ENCODE data around the gene ARID1A.

The ARID1A gene

DNA sequence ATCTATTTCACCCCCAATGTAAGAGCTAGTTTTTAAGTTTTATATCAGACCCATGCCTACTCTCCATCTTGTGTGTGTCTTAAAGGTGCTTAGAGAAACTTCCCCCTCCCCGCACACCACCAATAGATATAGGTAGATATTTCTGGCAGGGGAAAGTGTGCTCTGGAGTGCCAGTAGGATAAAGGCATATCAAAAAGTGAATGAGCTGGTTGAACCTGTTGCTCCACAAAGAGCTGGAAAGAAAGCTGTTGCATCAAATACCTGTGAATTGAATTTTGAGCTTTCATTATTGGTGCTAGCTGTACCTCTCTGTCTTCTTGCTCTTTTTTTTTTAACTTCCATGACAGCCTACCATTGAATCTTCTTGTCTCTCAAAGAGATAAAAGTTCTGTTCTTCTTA lies 32.8 kb downstream of the ARID1A start:
- DNase-seq = no peak

DNA sequence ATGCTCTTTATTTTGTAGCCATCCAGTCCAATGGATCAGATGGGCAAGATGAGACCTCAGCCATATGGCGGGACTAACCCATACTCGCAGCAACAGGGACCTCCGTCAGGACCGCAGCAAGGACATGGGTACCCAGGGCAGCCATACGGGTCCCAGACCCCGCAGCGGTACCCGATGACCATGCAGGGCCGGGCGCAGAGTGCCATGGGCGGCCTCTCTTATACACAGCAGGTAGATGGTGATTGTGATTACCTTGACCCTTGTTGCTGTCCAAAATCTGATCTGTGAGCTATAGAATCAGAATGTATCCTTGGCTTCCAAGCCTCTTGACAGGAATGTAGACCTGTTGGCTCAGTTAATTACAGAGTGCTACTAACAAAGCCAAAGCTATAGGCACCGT lies 33.8 kb downstream of the ARID1A start:
- DNase-seq = no peak

DNA sequence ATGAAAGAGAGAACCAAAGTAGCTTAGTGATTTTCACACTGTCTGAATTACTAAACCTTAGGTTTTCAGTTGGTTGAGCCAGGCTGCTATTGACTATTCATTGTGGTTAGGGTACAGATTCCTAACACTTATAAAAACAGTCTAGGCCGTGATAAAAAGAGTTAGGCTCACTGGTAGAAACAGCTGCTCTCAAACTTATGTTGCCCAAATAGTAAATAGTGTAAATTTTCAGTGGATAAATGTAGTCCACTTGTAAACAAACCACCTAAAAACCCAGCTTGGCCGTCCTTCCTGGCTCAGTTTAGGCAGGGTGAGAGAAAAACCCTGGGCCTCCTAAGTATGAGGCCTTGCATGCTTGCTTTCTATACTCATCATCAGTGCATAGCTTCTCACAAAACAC lies 34.9 kb downstream of the ARID1A start:
- DNase-seq = no peak

- no peak for DNase-seq
These were observed 35.6 kb downstream of the ARID1A start for GRCh38 chr1:26731233-26731902.

- no peak for DNase-seq
These were observed 37.6 kb downstream of the ARID1A start for GRCh38 chr1:26733392-26733791.

- peak; percentile 58 for DNase-seq
These were observed 38.2 kb downstream of the ARID1A start for GRCh38 chr1:26733982-26734381.

- DNase-seq = no peak
These were observed 38.8 kb downstream of the ARID1A start for GRCh38 chr1:26734501-26735058.

- peak; percentile 86 for DNase-seq
These were observed 43.6 kb downstream of the ARID1A start for GRCh38 chr1:26739329-26739914.

- DNase-seq = no peak
These were observed 44.3 kb downstream of the ARID1A start for GRCh38 chr1:26740023-26740634.

GRCh38 chr1:26740952-26741351 lies 45.1 kb downstream of the ARID1A start:
- DNase-seq = no peak

DNA sequence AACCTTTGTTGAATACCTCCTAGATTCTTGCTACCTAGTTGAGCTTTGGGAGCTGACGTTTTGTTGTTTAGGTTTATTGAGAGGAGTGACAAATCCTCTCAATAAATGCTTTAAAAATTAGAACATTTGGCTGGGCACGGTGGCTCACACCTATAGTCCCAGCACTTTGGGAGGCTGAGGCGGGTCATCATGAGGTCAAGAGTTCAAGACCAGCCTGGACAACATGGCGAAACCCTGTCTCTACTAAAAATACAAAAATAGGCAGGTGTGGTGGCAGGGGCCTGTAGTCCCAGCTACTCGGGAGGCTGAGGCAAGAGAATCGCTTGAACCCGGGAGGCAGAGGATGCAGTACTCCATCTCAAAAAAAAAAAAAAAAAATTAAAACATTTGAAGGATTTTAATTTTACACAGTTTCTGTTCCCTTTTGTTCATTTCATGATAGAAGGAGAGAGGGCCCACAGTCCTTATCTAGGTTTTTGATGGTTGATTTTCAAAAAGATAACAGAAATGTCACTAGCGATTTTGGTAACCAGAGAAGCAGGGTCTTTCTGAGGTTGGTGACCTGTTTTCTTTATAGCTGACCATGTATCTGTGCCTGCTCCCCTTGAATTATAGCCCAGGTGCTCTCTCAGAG lies 47.7 kb downstream of the ARID1A start:
- DNase-seq = no peak

DNA sequence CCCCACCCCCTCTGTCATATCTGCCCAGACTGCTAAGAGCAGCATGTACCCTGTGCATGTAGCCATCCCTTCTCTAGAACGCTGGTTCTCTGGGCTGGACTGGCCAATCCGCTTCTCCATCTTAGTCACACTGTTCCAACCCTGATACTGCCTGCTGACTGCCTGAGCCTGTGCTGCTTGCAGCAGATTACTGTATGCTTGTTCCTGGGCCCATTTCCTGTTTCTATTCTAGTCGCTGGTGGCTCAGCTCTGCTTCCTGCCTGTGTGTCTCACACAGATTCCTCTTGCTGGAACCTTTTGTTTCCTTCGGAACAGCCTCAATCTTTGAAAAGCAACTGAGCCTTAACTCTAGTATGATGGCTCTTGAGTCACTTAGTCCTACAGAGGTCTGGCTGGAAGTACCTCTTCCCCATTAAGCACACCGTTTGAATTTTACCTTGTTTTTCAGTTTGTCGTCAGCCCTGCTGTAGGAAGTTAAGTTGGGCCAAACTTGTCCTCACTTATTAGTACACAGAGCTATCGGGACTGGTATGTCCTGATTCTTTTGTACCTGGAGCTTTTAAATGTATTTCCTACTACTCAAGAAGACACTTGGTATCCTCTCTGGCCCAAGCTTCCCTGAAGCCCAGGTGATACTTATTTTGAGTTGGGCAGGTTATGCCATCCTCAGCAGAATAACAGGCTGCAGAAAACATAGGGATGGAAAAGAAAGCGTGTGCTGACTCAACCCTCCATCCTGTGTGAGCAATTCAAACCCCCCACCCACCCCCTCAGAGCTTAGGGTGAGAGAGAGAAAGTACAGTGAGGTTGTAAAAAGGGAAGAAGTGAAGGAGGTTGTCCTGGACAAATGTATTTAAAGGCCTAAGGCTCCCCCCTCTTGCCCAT lies 48.5 kb downstream of the ARID1A start:
- DNase-seq = peak; percentile 96

DNA sequence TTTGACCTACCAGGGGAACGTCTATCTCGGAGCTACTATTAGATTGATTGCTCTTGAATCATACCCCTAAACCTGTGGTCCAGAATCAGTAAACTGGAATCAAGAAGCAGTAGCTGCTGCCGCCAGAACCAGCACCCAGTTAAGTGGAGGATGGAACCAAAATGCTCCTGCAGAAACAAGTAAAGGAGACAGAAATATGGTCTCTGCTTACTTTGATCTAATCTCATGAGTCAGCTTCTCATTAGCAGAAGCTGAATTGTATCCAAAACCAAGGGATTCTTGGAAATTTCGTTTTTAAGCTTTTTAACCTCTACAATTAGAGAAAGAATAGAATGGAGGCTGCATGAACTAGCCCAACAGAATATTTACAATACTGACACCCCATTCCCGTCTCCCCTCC lies 49.4 kb downstream of the ARID1A start:
- no peak for DNase-seq

DNA sequence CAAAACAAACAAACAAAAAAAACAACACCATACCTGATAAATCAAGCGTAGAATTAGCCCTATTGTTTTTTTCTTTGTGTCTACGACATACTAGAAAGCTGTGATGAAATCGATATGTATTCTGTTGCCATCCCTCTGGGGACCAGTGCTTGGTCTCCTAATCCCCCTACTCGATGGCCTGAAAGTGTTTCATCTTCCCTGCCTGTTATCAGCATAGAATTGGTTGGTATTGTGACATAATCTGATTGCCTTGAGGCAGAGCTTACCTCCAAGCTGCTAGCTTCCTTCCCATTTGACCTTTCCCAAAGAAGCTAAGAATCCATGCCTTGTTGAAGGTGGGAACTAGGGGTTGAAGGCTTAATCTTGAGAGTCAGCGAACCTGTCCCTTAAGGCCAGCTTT lies 51.2 kb downstream of the ARID1A start:
- DNase-seq = no peak

DNA sequence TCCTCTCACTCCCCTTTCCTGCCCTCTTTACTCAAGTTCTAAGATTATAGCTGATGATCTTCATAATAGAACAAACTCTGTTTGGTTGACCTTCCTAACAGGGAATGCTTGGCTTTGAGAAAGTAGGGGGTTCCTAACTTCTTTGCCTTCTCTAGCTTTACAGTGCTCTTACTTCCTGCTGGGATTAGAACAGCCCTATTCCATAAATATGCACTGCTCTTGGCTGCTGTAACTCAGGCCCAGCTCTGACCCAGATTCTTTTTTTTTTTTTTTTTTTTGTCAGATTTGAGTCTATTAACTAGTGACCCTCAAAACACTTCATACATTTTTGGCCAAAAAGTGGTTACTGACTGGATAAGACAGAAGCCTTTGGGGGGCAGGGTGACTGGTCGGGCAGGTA lies 52.5 kb downstream of the ARID1A start:
- DNase-seq = no peak

- DNase-seq = no peak
These were observed 53.6 kb downstream of the ARID1A start for GRCh38 chr1:26749458-26749857.

GRCh38 chr1:26750428-26750827 lies 54.6 kb downstream of the ARID1A start:
- DNase-seq = no peak

- no peak for DNase-seq
These were observed 56.7 kb downstream of the ARID1A start for GRCh38 chr1:26752519-26752918.

DNA sequence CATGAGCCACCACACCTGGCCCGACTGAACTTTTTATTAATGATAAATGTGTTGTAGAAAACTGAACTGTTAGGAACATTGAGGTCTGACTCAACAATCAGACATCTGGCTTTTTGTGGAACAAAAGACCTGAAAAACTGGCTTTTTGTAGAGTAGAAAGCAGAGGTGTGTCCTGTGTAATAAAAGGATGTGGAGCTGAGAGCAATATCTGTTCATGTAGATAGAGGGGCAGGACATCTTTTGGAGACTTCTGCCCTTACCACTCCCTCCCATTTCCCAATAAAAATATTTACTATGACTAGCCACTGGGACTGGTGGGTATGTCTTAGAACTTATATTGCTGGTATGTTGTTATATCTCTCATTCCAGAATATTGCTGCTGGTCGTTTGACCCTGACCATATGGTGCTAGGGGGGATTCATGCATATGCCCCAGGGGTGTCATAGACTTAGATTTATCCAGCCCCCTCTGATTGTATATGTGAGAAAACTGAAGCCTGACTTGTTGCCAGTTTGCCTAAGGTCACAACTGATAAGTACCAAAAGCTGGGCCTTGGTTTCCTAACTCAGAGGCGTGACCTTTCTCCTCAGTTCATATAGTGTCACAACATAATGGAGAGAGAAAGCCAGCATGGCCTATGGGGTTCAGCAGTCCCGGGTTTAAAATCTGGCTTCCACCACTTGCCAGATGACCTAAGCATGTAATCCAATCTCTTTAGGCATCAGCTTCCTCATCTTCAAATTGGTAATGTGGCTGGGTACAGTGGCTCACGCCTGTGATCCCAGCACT lies 58.5 kb downstream of the ARID1A start:
- no peak for DNase-seq

DNA sequence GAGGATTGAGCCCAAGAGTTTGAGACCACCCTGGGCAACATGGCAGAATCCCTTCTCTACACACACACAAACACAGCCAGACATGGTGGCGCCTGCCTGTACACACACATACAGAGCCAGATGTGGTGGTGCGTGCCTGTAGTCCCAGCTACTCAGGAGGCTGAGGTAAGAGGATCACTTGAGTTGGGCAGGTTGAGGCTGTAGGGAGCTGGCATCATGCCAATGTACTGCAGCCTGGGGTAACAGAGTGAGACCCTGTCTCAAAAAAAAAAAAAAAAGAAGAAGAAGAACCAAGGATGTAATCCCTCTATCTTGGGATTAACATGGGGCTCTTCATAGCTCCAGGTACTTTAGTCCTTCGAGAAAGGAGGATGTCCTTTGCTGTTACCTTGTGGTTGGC lies 62.5 kb downstream of the ARID1A start:
- DNase-seq = no peak

DNA sequence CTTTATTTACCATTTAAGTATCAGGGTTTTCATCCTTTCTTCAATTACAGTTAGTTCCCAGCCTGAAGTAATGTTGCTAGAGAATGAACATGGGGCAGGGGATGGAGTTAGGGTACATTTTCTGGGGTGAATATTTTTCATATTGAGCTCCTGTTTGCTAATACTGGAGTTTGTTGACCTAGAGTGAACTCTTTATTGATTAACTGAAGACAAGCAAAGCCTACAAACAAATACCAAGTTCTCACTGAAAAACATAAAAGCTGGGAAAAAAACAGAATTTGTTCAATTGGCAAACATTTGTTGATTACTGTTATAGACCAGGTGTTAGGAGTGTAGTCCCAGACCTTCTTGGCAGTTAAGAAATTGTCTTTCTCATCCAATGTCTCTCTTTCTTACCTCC lies 63.7 kb downstream of the ARID1A start:
- no peak for DNase-seq

- DNase-seq = no peak
These were observed 65.4 kb downstream of the ARID1A start for GRCh38 chr1:26761217-26761616.
